GM12892 (cell line): ENCODE measurements around the gene C17orf107.

Experiments used
- POLR2A ChIP-seq: IDR thresholded peaks from 2 replicates; pipeline ENCODE4 v1.6.1; 2011; ENCODE audit warnings: low read depth, low read length, control low read depth
- POLR2AphosphoS5 ChIP-seq: IDR thresholded peaks from 2 replicates; pipeline ENCODE4 v1.6.1; 2011; ENCODE audit warnings: low read depth, low read length, control low read depth
- TAF1 ChIP-seq: IDR thresholded peaks from 2 replicates; pipeline ENCODE4 v1.6.1; 2011; ENCODE audit warnings: low read depth, mild to moderate bottlenecking, control low read depth, low read length, borderline replicate concordance

DNA sequence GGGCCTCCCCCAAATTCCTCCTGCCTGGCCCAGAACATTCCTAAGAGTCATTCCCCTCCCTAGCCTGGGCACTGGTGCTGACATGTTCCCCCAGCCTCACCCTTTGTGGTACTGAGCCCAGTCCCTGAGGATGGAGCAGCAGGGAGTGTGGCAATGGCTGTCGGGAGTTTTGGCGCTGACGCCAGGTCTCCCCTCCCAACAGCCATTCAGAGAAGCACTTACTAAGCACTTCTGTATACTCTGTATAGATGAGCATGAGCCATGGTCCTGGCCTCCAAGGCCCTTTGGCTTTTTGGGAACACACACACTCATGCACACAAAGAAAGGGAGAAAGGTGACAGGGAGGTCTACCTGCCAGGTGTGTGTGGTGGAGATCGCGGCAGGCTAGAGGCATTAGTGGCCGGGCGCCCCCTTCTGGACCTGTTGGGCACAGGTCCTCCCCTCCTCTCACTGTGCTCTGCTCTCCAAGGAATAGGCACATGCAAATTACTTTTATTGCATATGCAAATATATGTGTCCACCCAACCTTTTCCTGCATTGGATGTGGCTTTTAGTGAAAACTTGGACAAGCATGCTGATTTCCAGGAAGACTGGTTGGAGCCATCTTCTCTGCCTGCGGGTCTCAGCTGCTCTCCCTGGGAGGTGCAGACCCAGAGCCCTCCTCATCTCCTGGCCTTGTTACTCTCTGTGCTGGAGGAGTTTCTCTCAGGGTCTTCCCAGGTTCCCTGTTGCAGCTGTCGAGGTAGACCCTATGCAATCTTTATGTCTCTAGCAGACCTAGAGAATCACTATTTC lies 17.4 kb upstream of the C17orf107 start:
- TF ChIP-seq POLR2AphosphoS5 (no peak), POLR2A (no peak), TAF1 (no peak)
